Measurements from ENCODE around the gene STRBP. TPM values are rescaled to one million over a fixed set of nuclear protein-coding genes. Genes with fewer than 3 reads are reported as not detected.

STRBP gene
- total and polyA plus RNA-seq, 9 of the 15 experiments (the other 6 are each of a cell fraction or from before 2014, with no cell fraction given), result 27.7 to 84.0 (median 70.2) TPM

DNA sequence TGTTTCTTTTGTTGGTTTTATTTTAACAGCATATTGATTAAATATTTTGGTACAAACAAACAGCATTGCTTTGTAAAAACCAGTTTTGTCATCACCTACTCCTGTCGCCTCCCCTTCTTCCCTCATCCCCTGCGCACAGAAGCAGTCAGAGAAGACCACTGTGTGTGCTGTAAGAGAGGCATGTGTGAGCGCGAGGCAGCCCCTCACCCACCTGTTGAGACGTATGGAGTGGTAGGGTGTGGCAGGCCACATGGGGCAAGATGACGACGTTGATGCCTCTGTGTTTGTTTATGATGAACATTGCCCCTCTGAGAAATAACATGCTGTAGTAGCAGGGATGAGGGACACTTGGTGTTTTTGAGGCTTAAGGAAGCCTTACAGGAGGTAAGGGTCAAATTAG lies 163.6 kb downstream of the STRBP start:
- DNase-seq (ENCODE audit: extremely low read depth in 1 of 4, low spot score in 3 of 4) (no peak), FAIRE-seq (no peak), ATAC-seq (no peak)
- no peaks in the 10 kb centered on the region for H3K4me1 ChIP-seq (replicated peaks in 1 of 2; ENCODE audit: control insufficient read depth in 2 of 2, insufficient read depth in 2 of 2, low read length in 2 of 2)
- H3K79me2 ChIP-seq (ENCODE audit: control insufficient read depth, insufficient read depth, low read length), result no peaks in the 10 kb centered on the region
- H3K4me2 ChIP-seq (ENCODE audit: insufficient read depth, low read length), result no peak overlapping the region
- TF ChIP-seq ATF1 (CRISPR knock-in tag; IDR thresholded peaks at IDR 0.05) (no peak), ATF1 (tag; IDR thresholded peaks at IDR 0.05) (no peak), FOXO4 (CRISPR knock-in tag; IDR thresholded peaks at IDR 0.05) (no peak), CBFA2T3 (IDR thresholded peaks at IDR 0.05) (no peak), NR4A1 (CRISPR knock-in tag; IDR thresholded peaks at IDR 0.05) (no peak), NR4A1 (tag; IDR thresholded peaks at IDR 0.05) (no peak), ZNF586 (CRISPR knock-in tag; conservative IDR thresholded peaks at IDR 0.05) (no peak), MED1 (CRISPR knock-in tag; IDR thresholded peaks at IDR 0.05; ENCODE audit: borderline replicate concordance) (no peak), ZNF146 (CRISPR knock-in tag; IDR thresholded peaks at IDR 0.05; ENCODE audit: unreplicated experiment) (no peak), RHOXF2B (CRISPR knock-in tag; conservative IDR thresholded peaks at IDR 0.05) (no peak), ZNF197 (CRISPR knock-in tag; IDR thresholded peaks at IDR 0.05; ENCODE audit: low read depth) (no peak), ZNF76 (CRISPR knock-in tag; IDR thresholded peaks at IDR 0.05; ENCODE audit: borderline replicate concordance) (no peak), ZKSCAN3 (CRISPR knock-in tag; IDR thresholded peaks at IDR 0.05) (no peak), TCF7L2 (IDR thresholded peaks at IDR 0.05; ENCODE audit: low read depth, low read length) (no peak), ZNF347 (CRISPR knock-in tag; IDR thresholded peaks at IDR 0.05; ENCODE audit: low read depth) (no peak), NFXL1 (CRISPR knock-in tag; IDR thresholded peaks at IDR 0.05) (no peak), RBM15 (IDR thresholded peaks at IDR 0.05; ENCODE audit: insufficient read depth, low read length) (no peak), HNRNPH1 (optimal IDR thresholded peaks at IDR 0.05; ENCODE audit: low read depth, low read length) (no peak)
- TF ChIP-seq, protein P1, sequence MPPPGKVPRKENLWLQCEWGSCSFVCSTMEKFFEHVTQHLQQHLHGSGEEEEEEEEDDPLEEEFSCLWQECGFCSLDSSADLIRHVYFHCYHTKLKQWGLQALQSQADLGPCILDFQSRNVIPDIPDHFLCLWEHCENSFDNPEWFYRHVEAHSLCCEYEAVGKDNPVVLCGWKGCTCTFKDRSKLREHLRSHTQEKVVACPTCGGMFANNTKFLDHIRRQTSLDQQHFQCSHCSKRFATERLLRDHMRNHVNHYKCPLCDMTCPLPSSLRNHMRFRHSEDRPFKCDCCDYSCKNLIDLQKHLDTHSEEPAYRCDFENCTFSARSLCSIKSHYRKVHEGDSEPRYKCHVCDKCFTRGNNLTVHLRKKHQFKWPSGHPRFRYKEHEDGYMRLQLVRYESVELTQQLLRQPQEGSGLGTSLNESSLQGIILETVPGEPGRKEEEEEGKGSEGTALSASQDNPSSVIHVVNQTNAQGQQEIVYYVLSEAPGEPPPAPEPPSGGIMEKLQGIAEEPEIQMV (tag; conservative IDR thresholded peaks at IDR 0.05; ENCODE audit: low read depth), result no peak
- H3K9me3 ChIP-seq (replicated peaks; ENCODE audit: control insufficient read depth, insufficient read depth, low read depth, low read length), result no peaks in the 10 kb centered on the region
- no peak overlapping the region for H3K9ac ChIP-seq (ENCODE audit: insufficient read depth in 1 of 2, low read depth in 2 of 2, low read length in 2 of 2)
- H3K27me3 ChIP-seq (ENCODE audit: control insufficient read depth in 2 of 2, insufficient read depth in 2 of 2, low read length in 2 of 2), result no peaks in the 10 kb centered on the region
- CTCF ChIA-PET (ENCODE audit: low intra/inter-chr PET ratio), result interaction anchor here (2.8 kb wide), 1 partner anchor 245 kb away, joined by 25 read pairs; no protein-coding TSS in a partner anchor
- POLR2A ChIA-PET, result no interaction called here
- intact Hi-C loops (cut with micrococcal nuclease), result loop anchor here (5.0 kb wide), 1 partner anchor 247 kb away; no protein-coding TSS in a partner anchor
- H2AFZ ChIP-seq (ENCODE audit: low read depth, low read length), result no peak overlapping the region
- in situ Hi-C loops (cut with MboI), result no loop called here
- H4K20me1 ChIP-seq (replicated peaks; ENCODE audit: control insufficient read depth, insufficient read depth, low read length), result no peaks in the 10 kb centered on the region
- 69% methylated on average over 7 of the region's 7 CpGs for WGBS (ENCODE audit: insufficient coverage, low coverage, missing lambda C conversion rate)
- no TSS peak for BruUV-seq (replicated peaks)
- H3K4me3 ChIP-seq, result no peak overlapping the region
- H3K36me3 ChIP-seq (ENCODE audit: control insufficient read depth, insufficient read depth, low read length), result peaks cover 73% of the 10 kb centered on the region
- H3K9me1 ChIP-seq (ENCODE audit: control insufficient read depth, insufficient read depth, low read length), result no peaks in the 10 kb centered on the region
- H3K27ac ChIP-seq (ENCODE audit: extremely low read depth, low read depth, low read length), result no peak overlapping the region

Measured in K562 (cell line).